Adrenal gland (tissue), 5 donors: ENCODE measurements around the gene THAP2.

Source experiments
- CTCF ChIP-seq, 6 experiments: fragments of 450-650 bp in 4 of 6; fragments of 200-600 bp in 2 of 6; sonication (generic) in 1 of 6; IDR thresholded peaks; 1 replicate in 5 of 6; 2 replicates in 1 of 6; pipeline versions ENCODE4 v1.5.1 to v1.8.0; 2016 to 2021; ENCODE audit warnings: antibody characterized with exemption in 6 of 6, mild to moderate bottlenecking in 2 of 6, moderate library complexity in 1 of 6
- POLR2A ChIP-seq, 2 donors: fragments of 450-650 bp; IDR thresholded peaks; one replicate each; pipeline ENCODE4 v1.6.1; 2017; ENCODE audit warnings: antibody characterized with exemption in 2 of 2, mild to moderate bottlenecking in 2 of 2, moderate library complexity in 1 of 2
- donor health status: DM: no; HTN: no; CAD: no.

GRCh38 chr12:71721783-71722505 lies 57.8 kb downstream of the THAP2 start:
- TF ChIP-seq CTCF (IDR thresholded peaks at IDR 0.05) (no peak), POLR2A (IDR thresholded peaks at IDR 0.05) (no peak)
